Retinal pigment epithelial cell (primary cell): Measurements from ENCODE around the gene DCC.

ENCODE experiments used
- DNase-seq: peaks from one replicate; pipeline ENCODE4 v3.0.0-alpha.2; 2010; ENCODE audit warnings: low read depth
- H3K4me3 ChIP-seq: 2 replicates; pipeline ENCODE4 v1.5.1; 2011; ENCODE audit warnings: mild to moderate bottlenecking, low read length, control low read depth, moderate library complexity
- CTCF ChIP-seq: conservative IDR thresholded peaks from 2 replicates; pipeline ENCODE4 v1.5.1; 2011; ENCODE audit warnings: low read depth, low read length, control low read depth, inconsistent platforms

Gene DCC

DNA sequence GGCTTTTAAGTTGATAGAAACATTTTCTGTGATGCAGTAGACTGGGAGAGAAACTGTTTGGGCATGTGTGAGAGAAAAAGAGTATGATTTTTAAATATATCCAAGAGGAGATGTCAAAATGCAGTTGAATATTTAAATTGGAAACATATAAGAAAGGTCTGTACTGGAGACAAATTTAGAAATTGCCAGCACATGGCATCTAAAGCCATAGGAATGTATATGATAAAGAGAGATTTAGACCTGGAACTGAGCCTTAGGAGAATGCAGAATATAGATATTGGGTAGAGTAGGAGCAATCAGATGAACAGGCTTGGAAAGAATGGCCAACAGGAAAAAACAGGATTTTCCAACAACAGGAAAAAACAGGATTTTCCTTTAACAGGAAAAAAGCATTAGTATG lies 1203.7 kb downstream of the DCC start:
- H3K4me3 ChIP-seq, result no peak overlapping the region
- DNase-seq, result no peak
- TF ChIP-seq CTCF, result no peak

DNA sequence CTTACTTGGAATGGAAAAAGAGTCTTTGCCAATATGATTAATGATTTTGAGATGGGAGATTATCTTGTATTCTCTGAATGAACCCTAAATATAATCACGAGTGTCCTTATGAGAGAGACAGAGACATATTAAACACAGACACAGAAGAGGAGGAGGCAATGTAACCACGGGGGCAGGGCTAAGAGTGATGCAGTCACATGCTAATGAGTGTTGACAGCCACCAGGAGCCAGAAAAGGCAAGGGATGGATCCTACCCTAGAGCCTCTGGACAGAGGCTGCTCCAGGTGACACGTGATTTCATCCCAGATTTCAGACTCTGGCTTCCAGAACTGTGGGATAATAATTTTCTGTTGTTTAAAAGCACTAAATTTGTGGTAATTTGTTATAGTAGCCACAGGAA lies 1204.9 kb downstream of the DCC start:
- H3K4me3 ChIP-seq, result no peak overlapping the region
- no peak for DNase-seq
- no peak for TF ChIP-seq CTCF

DNA sequence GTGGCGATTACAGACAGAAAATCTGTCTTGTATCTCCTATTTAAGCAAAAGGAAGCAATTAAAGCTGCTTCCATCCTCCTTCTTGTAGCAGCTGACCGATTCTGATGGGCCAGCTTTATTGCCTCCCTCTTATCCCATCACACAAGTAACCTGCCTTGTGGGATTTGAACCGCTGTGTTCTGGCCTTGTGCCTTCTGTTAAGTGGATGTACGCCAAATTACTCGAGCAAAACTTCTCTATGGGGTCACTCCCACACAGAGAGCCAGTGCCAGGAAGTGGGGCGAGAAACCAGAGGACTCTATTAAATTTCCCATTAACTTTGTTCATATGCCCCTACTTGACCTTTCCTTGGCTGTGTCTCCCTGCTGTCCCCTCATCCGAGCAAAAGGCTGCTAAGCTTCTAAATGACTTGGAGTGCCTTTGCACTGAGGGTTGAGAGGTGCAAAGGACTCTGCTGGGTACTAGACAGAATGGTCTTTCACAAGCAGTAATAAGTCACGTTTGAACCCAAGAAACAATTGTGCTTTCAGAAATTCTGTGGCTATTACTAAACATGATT lies 1212.0 kb downstream of the DCC start:
- no peak for TF ChIP-seq CTCF
- H3K4me3 ChIP-seq, result no peak overlapping the region
- DNase-seq, result no peak

GRCh38 chr18:53553030-53553429 lies 1213.0 kb downstream of the DCC start:
- H3K4me3 ChIP-seq, result no peak overlapping the region
- no peak for TF ChIP-seq CTCF
- no peak for DNase-seq

- DNase-seq, result no peak
- TF ChIP-seq CTCF, result no peak
- H3K4me3 ChIP-seq, result no peak overlapping the region
Observed at GRCh38 chr18:53556450-53556849, 1216.5 kb downstream of the DCC start.

GRCh38 chr18:53560546-53560945 lies 1220.5 kb downstream of the DCC start:
- no peak for DNase-seq
- no peak for TF ChIP-seq CTCF
- H3K4me3 ChIP-seq, result no peak overlapping the region

DNA sequence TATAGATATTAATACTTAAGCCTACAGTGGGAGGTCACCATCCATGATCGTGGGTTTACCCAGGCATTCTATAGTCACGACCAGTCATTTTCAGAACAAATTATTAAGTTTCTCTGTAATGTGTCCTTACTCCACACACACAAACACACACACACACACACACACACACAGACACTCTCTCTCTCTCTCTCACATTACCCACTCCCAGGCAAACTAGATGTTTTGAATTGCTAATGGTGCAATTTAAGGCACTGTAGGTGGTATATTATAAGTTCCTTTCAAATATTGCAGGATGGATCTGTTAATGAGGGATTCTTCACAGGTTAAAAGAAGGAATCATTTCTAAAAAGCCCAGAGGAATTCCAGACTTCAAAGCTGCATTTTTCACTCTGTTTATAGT lies 1226.6 kb downstream of the DCC start:
- no peak overlapping the region for H3K4me3 ChIP-seq
- no peak for DNase-seq
- no peak for TF ChIP-seq CTCF
